Glomerular visceral epithelial cell (primary cell): ENCODE data around the gene CKS2.
"Not testable (repeated sequence)": the region's sequence is repeated elsewhere in the genome, so short reads cannot be mapped to it uniquely, and the experiment has no call there.

Source experiments
- DNase-seq: peaks from one replicate; pipeline ENCODE4 v3.0.0-alpha.2; 2016; ENCODE audit errors: extremely low spot score

CKS2 gene

DNA sequence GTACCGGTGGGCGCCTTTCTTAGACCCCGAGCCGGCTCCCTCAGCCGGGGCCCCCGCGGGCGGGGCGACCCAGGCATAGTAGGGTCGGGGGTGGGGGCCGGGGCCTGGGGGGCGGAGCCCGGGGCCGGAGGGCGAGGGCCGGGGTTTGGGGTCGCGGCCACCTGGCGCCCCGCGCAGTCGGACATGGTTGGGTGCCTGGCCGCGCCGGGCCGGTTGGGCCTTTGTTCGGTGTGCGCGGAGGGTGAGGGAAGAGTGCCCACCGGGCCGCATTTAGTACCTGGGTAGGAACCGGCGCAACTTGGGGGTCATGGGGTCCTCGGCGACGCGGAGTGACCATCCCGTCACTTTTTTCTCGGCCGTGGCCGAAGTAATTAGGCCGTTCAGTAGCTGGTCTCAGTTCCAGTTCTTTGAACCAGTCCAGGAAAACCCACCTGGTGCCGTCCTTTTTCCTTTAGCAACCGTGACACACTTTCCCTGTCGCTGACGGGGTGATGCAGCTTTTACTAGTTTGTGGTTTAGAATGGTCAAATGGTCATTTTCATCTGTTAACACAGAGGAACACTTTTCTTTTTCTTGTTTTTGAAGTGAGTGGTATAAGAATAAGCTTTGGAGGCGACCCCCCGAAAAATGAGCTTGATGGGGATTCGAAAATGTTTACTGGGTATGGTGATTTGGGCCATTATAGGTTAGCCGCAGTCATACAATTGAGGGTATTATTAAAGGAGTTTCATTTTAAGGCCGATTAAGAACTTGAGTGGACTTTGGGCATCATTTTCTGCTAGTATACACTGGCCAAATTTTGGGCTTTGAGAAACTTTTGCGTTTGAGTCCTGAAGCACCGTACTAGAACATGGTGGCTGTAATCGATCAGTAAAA is 589 bp downstream of the CKS2 start:
- DNase-seq, result peak; percentile 33

DNA sequence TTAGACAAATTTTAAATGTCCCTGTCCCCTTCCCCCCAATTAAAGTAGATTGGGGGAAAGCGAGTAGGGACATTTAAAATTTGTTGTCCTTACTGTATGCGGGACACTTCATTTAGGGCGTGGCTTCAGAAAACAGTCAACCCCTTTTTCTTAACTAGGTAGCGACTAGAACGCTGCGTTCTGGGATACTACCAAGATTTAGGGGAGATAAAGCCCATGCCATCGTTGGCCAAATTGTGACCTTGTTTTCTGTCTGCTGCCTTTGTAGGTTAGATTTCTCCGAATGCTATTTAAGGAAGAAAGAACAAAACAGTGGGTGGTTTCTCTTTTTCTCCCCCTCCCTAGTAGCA is 1.2 kb downstream of the CKS2 start:
- DNase-seq, result peak; percentile 33

DNA sequence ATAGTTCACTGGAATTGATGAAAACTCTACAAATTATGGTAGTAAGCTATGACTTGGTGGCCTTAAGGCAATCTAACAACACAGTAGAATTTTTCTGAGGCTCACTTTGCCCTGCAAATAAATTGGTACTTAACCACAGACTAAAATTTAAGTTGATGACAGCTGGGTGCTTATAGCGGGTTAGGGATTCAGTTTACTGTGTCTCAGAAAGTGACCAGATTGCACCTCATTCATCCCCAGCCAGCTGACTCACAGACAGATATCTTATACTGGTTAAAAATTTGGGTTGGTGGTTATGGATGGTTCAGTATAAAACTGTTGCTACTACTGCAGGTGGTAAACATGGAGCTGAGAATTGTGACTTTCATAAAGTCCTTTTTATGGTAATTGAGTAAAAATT is 2.8 kb downstream of the CKS2 start:
- DNase-seq, result peak; percentile 28

DNA sequence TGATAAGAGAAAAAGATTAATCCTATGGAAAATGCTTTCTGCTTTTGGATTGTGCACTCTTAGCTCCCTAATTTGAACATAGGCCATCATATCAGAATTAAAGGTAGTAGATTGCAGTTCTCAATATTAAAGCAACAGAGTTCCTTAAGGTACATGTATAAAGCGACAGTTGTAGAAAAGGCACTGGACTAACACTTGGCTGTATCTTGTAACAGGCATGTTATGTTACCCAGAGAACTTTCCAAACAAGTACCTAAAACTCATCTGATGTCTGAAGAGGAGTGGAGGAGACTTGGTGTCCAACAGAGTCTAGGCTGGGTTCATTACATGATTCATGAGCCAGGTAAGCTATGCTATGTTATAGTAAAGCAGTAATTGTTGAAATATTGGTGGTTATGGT is 4.0 kb downstream of the CKS2 start:
- no peak for DNase-seq

DNA sequence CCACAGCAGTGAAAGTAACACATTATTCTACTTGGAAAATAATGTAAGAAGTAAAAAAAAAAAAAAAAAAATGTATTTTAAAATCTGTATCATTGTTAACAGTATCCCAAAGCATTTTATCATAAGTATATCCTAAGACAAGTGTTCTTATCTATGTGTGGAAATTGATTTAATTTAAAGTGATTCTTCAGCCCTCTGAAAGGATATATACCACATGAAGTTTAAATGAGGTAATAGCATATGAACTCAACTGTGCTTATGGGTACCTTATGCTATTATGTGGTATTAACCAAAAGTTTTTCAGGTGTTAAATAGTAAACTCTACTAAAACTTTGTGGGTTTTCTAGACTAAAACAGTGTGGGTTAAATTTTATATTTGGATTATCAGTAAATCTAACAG is 4.5 kb downstream of the CKS2 start:
- DNase-seq, result no peak

DNA sequence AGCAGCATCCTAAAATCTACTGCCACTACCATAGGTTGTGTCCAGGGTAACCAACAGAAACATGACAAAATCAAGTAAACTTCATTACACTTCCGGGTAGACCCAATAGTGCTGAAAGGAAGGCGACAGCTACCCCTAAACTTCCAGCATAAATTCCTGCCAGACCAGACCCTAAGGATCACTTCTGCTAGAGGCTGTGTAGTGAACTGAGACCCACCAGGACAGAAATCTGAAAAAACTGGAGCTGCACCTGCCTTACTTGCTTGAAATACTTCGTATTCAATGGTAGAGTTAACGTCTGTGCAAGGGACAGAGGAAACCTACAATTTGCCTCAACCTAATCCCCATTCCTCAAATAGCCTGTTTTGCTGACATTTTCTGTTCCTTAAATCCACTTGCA is 6.3 kb downstream of the CKS2 start:
- no peak for DNase-seq

DNA sequence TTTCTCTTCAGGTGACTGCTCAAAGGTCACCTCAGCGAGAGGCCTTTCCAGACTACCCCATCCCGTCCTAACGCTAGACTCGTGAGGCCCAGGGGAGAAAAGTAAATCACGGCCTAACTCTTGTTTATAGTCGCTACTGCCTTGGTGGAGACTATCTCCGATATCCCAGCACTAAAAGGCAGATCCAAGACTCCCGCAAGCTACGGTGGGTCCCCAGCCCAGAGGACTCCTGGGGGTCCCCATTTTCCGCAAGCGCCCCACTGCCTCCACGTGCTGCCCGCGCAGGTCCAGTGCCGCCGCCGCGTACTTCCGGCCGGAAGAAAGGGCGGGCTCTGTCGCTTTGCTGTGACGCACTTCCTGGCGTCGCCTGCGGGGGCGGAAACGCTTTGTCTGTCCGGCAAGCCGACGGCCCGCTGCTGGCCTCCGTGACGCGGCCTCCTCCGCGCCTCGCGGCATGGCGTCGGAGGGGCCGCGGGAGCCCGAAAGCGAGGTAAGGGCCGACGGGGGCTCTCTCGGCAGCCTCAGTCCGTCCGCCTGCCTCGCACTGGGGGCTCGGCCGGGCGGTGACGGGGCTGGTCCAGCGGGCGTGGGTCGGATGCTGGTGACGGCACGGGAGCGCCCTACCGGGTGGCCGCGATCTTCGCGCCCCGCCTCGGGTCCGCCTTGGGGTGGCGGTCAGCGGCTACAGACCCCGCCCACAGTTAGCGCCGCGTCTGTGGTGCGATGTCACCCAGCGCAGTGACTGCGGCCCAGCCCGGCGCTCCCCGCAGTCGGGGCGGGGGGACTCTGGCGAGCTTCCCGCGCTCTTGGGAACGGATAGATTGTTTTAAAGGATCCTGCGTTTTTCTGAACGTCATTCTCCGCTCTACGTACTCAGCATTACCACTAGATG is 7.4 kb downstream of the CKS2 start, which contains the start of gene SECISBP2:
SECISBP2 (plus strand) TSS at position 378 of the 892 bp plus-strand sequence; CDS start at position 455, 77 bp downstream.
- peak; percentile 97 for DNase-seq

DNA sequence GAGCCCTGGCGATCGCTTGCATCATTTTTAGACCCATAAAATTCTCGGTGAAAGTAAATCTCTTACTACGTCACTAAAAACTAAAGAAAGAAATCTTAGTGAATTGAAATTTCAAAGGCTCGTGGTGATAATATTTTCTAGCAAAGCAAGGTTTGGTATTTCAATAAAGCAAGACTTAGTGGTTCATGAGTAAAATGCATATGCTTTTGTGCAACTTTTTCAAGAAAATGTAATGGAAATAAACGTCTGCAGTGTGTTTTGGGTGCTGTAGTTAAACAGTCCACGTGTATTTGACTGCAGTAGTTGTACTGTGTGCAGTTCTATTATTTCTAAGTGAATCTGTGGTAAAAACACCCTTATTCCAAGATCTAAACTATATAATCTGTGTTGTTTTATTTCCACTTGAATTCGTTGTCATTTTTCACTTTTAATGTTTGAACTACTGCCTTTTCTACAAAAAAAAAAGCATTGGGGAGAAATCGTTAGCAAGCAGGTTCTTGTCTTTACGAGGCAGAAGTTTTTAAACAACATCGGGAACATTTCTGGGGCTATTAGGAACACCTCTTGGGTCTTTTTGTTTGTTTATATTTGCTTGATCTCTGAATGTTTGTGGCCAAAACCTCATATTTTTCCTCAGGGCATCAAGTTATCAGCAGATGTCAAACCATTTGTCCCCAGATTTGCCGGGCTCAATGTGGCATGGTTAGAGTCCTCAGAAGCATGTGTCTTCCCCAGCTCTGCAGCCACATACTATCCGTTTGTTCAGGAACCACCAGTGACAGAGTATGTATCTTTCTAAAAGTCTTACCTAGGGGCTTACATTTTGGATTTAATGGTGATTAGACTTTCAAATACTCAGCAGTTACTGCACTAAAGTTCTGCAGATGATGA is 8.3 kb downstream of the CKS2 start:
- no peak for DNase-seq

DNA sequence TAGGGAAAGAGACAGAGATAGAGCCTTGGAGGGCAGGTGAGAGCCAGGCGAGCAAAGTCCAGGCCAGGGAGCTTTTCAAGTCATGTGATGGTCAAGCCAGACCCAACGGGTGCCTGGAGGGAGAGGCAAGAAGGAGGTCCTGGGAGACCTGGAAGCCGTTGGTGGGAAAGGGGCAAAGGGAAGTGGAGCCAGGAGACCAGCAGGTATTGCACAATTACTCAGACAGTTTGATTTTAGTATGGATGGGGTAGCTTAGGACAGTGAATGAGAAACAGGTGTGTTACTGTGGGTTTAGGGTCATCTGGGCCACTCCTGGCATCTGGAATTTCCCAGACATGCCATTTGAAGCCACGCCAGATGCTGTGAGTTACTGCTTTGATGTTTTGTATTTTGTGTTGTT is 12.4 kb downstream of the CKS2 start:
- no peak for DNase-seq

DNA sequence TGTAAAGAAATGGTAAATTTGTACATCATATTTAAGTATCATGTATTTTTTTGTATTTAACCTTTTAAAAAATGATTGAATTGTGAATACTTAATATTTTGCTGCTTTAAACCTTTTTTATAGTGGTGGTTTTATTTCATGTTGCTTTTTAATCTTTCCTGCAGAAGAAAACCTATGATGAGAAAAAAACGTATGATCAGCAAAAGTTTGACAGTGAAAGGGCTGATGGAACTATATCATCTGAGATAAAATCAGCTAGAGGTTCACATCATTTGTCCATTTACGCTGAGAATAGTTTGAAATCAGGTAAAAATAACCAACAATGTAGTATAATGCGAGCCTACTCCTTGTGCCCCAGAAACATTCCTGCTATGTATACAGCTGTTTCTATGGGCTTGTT is 14.7 kb downstream of the CKS2 start:
- DNase-seq, result no peak

DNA sequence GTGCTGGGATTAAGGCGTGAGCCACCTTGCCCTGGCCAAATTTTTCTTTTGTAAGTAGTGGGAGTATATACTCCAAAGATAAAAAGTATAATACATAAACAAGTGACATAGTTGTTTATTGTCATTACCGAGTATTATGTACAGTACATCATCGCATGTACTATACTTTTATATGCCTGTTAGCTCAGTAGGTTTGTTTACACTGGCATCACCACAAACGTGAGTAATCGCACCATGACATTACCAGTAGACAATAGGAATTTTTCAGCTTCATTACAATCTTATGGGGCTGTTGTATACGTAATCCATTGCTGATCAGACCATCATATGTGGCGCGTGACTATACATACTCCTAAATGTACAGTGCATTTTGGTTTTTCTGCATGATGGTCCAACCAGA is 17.1 kb downstream of the CKS2 start:
- DNase-seq, result no peak

DNA sequence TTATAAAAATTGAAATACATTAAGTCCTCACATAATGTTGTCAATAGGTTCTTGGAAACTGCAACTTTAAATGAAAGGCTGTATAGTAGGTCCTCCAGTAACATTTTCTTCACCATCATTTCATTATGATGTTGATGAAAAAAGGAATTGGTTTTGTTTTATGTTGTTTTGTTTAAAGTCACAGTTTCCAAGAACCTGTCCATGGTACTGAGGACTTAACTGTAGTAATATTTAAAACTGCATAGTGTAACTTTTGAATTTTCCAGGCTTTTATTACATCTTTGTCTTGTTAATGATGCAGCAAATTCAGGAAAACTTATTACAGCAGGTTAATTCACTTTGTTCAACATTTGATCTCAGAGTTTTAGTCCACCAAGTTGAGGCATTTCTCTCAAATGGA is 18.9 kb downstream of the CKS2 start:
- DNase-seq, result no peak

DNA sequence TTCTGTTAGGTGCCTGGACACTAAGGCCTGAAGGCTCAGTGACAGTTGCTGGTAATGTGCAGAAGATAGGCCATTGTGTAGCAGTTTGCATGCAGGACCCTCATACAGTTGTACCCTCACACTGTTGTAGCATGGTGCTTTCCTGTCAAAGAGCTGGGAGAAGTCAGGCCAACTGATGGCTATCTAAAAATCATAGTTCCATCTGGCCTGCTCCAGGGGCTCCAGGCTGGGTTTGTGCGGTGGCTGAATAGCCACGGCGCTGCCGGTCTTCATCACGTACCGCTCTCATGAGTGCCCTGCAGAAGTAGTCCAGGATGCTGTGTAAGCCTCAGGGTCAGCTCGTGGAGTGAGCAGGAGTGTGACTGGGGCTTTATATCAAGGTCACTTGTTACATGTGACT is 19.5 kb downstream of the CKS2 start:
- DNase-seq, result no peak

DNA sequence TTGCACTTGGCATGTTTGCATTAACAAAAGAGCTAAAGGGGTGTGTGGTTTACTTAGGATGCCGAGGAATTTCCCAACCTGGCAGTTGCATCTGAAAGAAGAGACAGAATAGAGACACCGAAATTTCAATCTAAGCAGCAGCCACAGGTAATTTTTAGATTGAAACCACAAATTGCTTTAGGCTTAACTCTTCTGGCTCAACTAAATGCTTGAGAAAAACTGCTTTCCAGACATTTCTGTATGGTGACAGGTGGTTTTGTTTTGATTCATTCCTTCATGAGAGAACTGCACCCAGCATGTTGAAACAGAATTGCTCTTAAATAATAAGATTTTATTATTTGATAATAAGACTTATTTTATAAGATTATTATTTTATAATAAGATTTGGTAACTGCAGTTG is 28.8 kb downstream of the CKS2 start:
- DNase-seq, result no peak

DNA sequence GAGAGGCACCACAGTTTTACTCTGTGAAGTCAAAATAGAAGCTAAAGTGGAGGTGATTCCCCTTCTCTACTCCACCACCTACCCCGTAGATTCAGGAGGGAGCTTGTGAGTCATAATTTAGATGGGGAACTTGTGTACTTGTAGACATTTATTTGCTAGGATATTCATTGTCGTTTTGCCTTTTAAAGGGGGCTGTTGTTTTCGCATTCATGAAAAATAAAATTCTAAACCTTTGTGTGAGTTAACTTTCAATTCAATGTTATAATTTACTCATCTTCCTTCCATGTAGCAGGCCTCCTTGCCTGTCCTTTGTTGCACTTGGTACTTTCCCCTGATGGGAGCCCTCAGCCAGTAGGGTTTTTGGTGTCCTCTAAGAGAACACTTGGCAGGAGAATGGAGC is 29.3 kb downstream of the CKS2 start:
- DNase-seq, result no peak

DNA sequence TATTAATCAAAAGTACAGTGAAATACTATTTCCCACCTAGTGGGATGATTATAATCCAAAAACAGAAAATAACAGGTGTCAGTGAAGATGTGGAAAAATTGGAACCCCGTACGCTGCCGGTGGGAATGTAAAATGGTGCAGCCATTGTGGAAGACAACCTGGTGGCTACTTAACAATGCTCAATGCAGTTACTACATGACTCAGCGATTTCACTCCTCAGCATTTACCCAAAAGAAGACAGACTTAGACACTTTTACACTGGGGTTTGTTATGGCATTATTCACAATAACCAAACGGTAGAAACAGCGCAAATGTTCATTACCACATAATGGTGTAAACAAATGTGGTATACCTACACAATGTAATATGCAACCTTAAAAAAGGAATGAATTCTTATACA is 31.2 kb downstream of the CKS2 start:
- DNase-seq, result no peak

DNA sequence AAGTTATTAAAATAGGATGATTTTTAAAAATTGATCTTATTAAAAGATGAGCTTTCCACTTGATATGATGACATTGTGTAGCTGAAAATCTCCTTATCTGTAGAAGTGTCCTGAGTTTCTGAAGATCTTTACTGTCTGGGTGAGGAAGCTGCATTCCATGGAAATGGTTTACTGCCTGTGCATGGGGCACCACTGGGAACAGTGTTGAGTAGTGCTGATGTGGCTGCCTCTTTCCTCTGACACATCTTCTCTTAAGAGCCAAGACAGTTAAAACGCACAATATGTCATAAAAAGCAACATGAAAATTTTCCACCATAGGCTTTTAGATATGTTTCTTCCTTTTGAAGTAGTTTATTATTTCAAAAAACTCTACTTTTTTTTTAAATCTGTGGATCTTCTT is 32.0 kb downstream of the CKS2 start:
- no peak for DNase-seq

DNA sequence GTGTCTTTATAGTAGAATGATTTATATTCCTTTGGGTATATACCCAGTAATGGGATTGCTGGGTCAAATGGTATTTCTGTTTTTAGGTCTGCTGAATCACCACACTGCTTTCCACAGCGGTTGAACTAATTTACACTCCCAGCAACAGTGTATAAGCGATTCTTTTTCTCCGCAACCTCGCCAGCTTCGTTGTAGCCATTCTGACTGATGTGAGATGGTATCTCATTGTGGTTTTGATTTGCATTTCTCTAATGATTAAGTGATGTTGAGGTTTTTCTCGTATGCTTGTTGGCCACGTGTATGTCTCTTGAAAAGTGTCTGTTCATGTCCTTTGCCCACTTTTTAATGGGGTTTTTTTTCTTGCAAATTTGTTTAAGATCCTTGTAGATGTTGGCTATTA is 32.8 kb downstream of the CKS2 start:
- not testable (repeated sequence) for DNase-seq

DNA sequence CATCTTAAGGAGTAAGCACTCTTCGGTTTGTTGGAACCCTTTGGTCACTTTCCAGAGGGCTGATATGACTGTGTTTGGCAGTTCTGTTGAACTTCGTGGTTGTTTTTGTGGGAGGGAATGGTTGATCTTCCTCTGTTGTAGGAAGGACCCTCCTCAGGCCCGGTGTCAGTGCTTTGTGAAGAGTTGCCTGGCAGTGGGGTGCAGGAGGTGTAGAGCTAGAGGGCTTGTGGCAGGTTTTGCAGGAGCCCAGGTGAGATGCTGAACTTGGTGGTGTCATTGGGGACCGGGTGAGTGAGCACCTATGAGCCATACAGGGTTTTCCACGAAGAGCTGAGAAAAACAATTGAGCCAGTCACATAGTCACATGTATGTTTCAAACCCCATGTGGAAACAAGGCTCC is 34.5 kb downstream of the CKS2 start:
- DNase-seq, result no peak

DNA sequence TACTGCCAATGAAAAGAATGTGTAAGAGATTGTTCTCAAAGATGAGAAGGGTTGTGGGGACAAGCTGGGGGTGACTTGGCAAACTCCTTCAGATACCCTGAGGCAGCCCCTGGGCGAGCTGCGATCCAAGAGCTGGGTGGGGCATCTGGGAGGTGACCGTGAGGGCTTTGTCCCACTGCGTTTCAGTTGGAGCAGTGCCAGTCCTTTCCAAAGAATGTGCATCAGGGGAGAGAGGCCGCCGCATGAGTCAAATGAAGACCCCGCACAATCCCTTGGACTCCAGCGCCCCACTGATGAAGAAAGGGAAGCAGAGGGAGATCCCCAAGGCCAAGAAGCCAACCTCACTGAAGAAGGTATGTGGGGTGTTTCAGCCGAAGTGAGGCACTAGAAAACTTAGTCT is 35.7 kb downstream of the CKS2 start:
- no peak for DNase-seq

DNA sequence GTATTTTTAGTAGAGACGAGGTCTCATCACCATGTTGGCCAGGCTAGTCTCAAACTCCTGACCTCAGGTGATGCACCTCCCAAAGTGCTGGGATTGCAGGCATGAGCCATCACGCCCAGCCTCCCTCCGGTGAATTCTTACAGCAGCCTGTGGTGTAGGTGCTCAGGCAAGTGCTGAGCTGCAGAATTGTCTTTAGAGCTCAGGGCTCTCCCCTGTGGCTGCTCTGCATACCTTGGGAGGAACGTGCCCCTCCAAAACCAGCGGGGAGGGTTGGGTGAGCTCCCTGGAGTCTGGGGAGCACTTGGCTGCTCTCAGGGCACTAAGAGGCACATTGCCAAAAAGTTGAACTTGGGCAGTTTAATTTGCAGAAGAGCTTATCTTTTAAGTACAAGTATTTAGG is 36.7 kb downstream of the CKS2 start:
- no peak for DNase-seq

DNA sequence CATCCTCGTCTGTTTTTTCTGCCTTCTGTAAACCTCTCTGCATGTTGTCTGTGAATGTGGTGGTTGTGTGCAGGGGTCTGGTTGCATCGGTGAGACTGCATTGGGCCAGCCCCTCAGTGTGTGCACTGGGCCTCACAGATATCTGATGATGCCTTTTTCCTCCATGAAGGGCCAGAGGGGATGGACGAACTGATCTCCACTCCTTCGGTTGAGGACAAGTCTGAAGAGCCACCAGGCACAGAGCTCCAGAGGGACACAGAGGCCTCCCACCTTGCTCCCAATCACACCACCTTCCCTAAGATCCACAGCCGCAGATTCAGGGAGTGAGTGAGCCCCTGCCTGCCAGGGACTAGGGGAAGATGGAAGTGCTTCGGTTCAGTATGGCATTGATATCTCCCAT is 38.6 kb downstream of the CKS2 start:
- DNase-seq, result no peak
